ENCODE measurements around the gene IRX4. TPM values are rescaled to one million over a fixed set of nuclear protein-coding genes. Genes with fewer than 3 reads are reported as not detected.

The IRX4 gene
- total RNA-seq, 1 donor from 2014 or later = not detected

- ChIA-PET CTCF (no interaction called here), POLR2A (no interaction called here)
- peaks cover 11% of the 10 kb centered on the region for H3K4me1 Mint-ChIP-seq
- intact Hi-C loops (cut with micrococcal nuclease) = no loop called here
- H3K27ac Mint-ChIP-seq = no peak overlapping the region
- no peak for ATAC-seq (ENCODE audit: low read depth)
- H3K4me3 Mint-ChIP-seq = no peak overlapping the region
- no peaks in the 10 kb centered on the region for H3K36me3 Mint-ChIP-seq (ENCODE audit: low read depth)
- TF ChIP-seq CTCF (IDR thresholded peaks at IDR 0.05) = no peak
- no peak for DNase-seq
- H3K27me3 Mint-ChIP-seq = peaks cover 41% of the 10 kb centered on the region
- H3K9me3 Mint-ChIP-seq = no peaks in the 10 kb centered on the region
These were observed 2.2 kb downstream of the IRX4 start for GRCh38 chr5:1880377-1881025.

GRCh38 chr5:1879292-1880263 lies 3.1 kb downstream of the IRX4 start:
- no peak overlapping the region for H3K27ac Mint-ChIP-seq
- POLR2A ChIA-PET = no interaction called here

GRCh38 chr5:1878050-1878849 lies 4.5 kb downstream of the IRX4 start:
- Mint-ChIP-seq H3K27ac (no peak overlapping the region), H3K27me3 (peaks cover 42% of the 10 kb centered on the region), H3K9me3 (no peaks in the 10 kb centered on the region), H3K36me3 (ENCODE audit: low read depth) (no peaks in the 10 kb centered on the region), H3K4me3 (no peak overlapping the region), H3K4me1 (peaks cover 19% of the 10 kb centered on the region)
- CTCF ChIA-PET = no interaction called here
- POLR2A ChIA-PET = no interaction called here
- TF ChIP-seq CTCF (IDR thresholded peaks at IDR 0.05) = no peak
- ATAC-seq (ENCODE audit: low read depth) (no peak), DNase-seq (no peak)
- intact Hi-C loops (cut with micrococcal nuclease) = no loop called here

More at GRCh38 chr5:1879292-1880263, 3.1 kb downstream of the IRX4 start:
- DNase-seq = no peak
- peaks cover 19% of the 10 kb centered on the region for H3K4me1 Mint-ChIP-seq
- no peaks in the 10 kb centered on the region for H3K36me3 Mint-ChIP-seq (ENCODE audit: low read depth)
- no peak for TF ChIP-seq CTCF (IDR thresholded peaks at IDR 0.05)
- CTCF ChIA-PET = no interaction called here
- no peaks in the 10 kb centered on the region for H3K9me3 Mint-ChIP-seq
- intact Hi-C loops (cut with micrococcal nuclease) = no loop called here
- no peak for ATAC-seq (ENCODE audit: low read depth)
- peaks cover 40% of the 10 kb centered on the region for H3K27me3 Mint-ChIP-seq
- H3K4me3 Mint-ChIP-seq = no peak overlapping the region

GRCh38 chr5:1877103-1878049 lies 5.3 kb downstream of the IRX4 start:
- no peak for DNase-seq
- Mint-ChIP-seq H3K36me3 (ENCODE audit: low read depth) (no peaks in the 10 kb centered on the region), H3K9me3 (no peaks in the 10 kb centered on the region), H3K27me3 (peaks cover 48% of the 10 kb centered on the region), H3K4me3 (no peak overlapping the region), H3K27ac (no peak overlapping the region), H3K4me1 (peaks cover 17% of the 10 kb centered on the region)
- intact Hi-C loops (cut with micrococcal nuclease) = no loop called here
- no peak for ATAC-seq (ENCODE audit: low read depth)
- CTCF ChIA-PET = no interaction called here
- no peak for TF ChIP-seq CTCF (IDR thresholded peaks at IDR 0.05)
- POLR2A ChIA-PET = no interaction called here
